HG03442 (cell line): Measurements from ENCODE around the gene TBKBP1.

Experiments used
- ATAC-seq: cut with Tn5 transposase; IDR thresholded peaks from one replicate; pipeline ENCODE4 v1.9.1; 2021; ENCODE audit warnings: mild to moderate bottlenecking, moderate library complexity; ENCODE audit not compliant: unreplicated experiment

The TBKBP1 gene

DNA sequence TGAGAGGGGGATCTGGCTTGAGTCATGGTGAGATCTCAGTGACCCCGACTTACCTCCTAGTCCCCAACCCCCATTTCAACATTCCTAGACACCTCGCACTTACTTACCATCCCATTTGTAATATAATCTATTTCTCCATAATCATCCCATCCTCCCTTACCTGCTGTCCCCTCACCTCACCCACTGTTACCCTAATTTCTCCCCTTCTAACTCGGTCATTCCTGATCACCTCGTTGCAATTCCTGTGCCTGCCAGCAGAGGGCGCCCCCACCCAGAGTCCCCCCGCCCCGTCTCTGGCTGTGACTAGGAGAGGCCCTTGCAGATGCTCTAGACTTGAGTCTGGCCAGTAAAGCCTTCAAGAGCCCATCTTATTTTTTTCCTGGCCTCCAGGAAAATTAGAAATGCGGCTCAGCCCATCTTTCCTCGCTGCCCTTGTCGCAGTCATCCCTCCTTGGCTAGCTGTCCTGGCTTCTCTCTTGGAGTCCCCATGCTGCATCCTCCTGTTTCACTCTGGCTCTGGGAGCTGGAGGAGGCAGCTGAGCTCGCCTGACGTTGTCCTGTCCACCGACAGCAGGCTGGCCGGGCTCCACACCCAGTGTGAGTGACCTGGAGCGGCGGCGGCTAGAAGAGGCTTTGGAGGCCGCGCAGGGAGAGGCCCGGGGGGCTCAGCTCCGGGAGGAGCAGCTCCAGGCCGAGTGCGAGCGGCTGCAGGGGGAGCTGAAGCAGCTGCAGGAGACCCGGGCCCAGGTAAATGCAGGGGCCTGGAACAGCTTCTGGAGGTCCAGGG, 5.0 kb downstream of the TBKBP1 start:
- ATAC-seq: no peak

DNA sequence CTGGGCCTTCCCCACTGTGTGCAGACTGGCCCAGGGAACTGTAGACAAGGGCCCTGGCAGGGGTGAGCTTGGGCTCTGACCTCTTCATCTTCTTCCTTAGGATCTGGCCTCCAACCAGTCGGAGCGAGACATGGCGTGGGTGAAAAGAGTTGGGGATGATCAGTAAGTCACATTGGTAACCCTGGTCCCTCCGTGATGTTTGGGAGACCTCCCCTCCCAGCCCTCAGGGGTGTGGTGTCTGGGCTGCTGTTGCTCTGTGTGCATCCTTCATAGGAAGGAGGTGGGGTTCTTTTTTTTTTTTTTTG, 5.5 kb downstream of the TBKBP1 start:
- no peak for ATAC-seq

DNA sequence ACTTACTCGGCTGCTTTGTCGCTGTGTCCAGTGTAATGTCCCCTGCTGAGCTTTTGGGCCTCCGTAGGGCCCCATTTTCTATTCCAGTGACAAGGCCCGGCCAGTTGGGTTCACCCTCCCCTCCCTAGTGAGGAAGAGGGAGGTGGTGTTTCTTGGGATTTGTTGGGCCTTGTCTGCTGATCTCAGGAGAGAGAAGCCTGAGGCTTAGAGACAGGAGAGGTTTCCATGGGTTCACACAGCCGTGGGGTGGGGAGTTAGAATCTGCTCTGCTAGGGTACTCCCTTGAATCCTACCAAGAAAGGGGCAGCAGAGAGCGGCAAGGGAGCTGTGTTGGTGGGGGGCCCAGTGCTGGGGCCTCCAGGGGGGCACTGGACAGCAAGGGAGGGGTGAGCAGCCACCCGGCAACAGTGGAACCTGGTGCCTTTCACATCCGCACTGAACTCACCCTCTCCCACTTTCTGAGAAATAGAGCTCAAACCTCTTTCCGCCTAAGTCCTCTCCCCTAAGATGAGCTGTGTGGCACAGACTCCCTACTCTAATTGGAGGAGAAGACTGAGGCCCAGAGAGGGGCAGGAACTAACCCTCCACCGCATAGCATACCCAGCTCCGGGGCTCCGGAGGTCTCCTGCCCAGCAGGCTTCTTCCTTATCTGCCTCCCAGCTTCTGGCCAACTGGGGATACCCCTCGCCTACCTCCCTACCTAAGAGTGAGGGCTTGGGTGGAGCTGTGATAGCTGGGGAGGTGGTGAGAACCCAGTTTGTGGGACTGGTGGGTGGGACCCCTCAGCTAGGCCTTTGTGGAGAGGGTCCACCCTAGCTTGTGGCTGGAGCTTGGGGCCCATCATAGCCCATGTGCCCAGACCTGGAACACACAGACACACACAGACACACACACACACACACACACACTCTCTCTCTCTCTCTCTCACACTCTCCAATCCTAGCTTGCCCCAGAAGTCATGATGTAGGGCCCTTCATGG, 6.8 kb downstream of the TBKBP1 start:
- ATAC-seq: no peak

DNA sequence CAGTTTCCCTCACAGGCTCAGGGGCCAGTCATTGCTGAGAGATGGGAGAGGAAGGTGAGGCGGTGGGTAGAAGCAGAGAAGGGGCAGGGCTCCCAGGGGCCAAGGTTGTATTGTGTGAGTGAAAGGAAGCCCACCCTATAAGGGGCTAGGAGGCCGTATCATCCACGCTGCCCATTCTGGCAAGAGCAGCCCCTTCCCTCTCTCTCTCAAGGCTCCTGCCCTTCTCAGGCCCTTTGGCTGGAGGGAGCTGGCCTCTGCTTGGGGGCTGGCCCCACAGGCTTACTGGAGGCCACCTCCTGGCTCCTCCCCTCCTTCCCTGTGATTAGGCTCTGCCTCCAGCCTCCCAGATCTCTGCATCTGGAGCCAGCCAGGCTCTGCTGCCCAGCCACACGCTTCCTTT, 7.6 kb downstream of the TBKBP1 start:
- ATAC-seq: no peak

DNA sequence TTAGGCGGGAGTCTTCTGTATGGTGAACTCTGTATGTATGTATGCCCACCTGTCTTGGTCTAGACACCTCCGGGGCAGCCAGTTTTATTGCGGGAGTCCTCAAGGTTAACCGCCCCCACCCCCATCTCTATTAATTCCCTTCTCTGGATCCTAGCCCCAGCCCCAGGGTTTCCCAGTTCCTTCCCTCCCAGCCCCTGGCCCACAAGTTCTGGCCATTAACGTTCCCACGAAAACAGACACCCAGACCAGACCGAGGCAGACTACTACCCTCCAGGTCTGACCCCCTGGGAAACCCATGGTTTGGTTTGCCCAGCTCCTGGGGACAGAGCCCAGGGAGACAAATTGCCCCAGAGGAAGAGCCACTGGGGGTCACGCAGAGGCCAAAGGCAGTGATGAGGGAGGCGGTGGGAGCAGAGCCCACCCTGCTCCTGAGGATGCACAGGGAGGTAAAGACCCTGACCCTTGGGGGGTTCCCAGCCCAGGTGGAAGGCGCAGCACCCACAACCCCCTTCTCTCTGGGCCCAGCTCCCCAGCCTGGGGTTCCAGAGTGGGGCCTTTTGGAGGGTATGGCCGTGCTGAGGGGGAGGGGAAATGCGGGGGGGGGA, 8.5 kb downstream of the TBKBP1 start:
- ATAC-seq: no peak

DNA sequence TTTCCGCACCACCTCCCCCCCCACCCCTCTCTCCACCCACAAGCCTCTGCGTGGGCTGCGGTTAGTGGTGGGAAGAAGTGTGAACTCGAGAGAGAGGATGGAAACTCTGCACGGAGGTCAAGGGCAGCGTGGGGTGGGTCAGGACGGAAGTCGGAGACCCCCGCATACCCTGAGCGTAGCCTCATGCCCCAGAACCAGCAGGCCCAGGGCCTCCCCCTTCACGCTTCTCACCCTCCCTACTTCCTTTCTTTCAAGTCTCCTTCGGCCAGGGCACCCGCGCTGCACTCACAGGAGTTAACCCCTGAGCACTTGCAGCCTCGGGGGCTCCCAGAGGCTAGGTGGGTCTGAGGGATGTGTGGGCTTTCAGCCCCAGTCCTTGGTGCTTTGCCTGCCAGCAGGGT, 9.2 kb downstream of the TBKBP1 start:
- no peak for ATAC-seq

DNA sequence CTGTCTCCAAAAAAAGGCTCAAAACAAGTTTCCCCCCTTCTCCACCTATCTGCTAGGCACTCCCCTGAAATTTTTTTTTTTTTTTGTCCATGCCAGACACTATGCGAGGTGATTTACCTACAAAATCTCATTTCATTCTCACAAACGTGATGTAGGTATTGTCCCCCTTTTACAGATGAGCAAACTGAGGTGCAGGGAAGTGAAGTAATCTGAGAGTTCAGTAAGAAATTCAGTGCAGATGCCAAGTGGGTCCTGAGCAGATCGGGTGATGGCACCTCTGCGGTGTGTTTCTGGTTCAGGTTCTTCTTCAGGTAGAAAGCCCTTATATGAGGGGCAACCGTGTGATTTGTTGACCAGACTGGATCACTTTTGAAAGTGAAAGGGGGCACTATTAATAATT, 9.7 kb downstream of the TBKBP1 start:
- no peak for ATAC-seq

DNA sequence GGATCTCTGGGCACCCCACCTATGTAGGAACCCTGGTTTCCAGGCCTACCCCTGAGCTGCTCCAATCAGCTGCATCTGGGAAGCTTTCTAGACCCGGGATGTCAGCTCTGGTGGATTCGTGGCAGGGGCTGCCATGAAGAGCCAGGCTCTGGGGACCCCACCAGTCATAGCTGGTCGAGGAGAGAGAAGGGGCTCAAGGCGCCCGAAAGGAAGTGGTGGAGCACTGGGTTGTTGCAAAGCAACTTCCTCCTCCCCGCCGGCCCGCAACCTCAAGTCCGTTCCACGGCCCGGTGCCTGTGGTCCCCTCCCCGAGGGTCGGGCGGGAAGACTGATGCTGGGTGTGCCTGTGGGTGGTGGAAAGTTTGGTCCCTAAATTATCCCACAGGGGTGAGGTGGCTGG, 10.2 kb downstream of the TBKBP1 start:
- ATAC-seq: no peak

DNA sequence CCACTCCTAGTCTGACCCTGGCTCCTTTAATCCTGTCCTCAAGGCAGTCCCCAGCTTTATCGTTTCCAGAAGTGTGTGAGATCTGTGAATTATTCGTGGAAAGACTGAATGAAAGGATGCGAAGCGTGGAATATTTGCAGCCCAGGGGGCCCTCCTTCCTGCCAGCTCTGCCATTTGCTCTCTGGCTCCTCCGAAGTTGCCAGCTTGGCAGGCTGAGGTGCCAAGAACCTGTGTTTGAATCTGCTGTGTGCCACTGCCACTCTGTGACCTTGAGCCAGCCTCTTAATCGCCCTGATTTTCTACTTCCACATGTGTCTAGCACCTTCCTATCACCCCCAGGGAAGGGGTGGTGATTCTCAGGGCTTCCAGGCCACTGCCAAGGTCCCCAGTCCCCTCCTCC, 10.8 kb downstream of the TBKBP1 start:
- ATAC-seq: no peak

DNA sequence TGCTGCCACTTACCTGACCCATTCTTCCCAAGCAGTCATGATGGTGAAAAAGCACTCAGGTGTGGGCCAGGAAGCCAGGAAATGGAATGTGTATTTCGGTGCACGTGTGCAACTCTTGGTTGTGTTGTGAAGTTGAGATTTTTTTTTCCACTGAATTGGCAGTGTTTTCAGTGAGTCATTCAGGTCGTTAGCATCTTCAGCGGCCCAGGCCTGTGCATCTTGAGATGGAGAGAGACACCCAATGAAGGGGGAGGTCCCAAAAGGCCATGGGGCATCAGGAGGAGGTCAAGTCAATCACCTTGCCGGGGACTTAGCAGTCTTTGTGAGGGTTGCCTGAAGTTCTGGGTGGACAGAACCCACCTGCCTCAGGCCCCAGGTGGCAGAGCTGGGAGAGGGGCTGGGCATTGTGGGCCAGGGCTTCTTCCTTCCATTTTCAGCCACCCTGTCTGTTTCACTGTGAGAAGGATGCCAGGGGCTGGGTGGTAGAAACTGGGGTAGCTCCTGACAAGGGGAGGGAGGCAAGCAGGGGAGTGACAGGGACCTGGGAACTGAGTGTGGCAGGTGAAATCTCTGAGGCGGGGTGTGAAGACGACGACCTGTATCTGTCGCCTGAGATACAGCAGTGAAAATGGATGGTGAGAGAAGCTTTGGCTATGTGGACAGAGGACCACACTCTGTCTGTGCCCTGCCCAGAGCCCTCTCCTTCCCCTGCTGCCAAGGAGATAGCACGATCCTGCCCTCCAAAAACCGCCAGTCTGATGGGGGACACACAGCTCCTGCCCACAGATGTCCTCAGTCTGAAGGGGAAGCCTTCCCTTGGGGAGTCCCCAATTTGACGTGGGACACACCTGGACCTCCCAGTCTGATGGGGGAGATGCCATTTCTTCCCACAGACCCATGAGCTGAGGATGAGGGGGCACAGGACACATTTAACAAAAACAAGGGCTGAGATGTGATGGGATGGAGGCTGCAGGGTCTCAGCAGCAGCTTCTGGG, 11.9 kb downstream of the TBKBP1 start:
- ATAC-seq: no peak

DNA sequence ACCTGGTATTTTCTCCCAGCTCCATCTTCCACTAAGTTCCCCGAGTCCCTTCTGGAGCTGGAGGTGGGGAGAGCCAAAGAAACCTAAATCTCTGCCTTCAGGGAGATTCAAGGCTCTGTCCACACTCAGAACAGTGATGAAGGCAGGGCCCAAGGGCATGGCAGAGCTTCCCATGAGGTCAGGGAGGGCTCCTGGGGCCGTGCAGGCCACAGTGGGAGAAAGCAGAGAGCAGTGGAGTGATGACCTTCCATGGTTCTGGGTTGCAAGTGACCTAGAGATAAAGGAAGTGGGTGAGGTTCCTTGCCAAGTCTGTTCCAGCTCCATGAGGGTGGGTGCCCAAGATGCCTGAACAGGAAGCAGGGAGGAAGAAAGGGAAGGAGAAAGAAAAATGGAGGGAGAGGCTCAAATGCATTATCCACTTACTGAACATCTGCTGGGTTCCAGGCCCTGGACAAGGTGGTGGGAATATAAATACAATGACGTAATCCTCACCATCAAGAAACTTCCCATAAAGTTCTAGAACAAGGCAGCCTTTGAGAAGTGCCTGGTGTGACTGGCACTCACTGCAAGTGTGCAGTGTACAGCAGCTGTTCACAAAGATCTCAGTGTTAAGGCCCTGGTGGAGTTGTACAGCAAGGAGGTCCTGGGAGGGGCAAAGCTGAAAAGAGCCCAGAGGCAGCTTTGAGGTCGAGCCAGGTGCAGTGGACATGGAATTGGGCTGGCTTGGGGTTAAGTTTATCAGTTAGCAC, 13.3 kb downstream of the TBKBP1 start:
- ATAC-seq: no peak

DNA sequence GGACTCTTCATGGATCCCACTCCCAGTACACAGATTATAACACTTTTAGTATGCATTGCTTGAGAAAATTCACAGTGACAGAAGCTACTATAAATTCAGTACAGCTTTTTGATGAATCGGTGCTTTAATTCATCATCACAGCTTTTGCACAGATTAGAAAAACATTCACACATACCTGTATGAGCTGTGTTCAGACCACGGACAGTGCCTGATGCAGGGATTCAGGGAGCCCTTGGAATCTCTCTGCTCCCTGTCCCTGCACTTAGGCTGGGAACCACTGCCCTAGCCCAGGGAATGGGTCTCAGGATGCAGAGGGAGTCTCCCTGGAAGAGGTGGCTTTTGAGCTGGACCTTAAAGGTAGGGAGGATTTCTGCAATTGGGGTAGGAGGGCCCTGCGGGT, 13.9 kb downstream of the TBKBP1 start:
- ATAC-seq: no peak

DNA sequence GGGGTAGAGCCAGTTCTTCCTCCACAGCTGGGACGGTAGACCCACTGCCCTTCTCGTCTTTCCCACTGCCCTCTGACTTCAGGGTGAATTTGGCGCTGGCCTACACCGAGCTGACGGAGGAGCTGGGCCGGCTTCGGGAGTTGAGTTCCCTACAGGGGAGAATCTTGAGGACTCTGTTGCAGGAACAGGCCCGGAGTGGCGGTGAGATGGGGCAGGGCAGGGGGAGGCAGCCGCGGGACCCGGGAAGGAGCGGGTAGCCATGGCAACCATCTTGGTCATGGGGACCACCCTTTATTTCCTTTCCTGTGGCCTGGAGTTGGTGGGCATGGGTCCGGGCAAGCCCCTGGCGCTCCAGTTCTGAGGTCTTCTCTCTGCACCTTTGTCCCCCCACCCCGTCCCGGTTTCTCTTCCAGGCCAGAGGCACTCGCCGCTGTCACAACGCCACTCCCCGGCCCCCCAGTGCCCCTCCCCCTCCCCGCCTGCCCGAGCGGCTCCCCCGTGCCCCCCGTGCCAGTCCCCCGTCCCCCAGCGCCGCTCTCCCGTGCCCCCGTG, 14.4 kb downstream of the TBKBP1 start:
- ATAC-seq: no peak

DNA sequence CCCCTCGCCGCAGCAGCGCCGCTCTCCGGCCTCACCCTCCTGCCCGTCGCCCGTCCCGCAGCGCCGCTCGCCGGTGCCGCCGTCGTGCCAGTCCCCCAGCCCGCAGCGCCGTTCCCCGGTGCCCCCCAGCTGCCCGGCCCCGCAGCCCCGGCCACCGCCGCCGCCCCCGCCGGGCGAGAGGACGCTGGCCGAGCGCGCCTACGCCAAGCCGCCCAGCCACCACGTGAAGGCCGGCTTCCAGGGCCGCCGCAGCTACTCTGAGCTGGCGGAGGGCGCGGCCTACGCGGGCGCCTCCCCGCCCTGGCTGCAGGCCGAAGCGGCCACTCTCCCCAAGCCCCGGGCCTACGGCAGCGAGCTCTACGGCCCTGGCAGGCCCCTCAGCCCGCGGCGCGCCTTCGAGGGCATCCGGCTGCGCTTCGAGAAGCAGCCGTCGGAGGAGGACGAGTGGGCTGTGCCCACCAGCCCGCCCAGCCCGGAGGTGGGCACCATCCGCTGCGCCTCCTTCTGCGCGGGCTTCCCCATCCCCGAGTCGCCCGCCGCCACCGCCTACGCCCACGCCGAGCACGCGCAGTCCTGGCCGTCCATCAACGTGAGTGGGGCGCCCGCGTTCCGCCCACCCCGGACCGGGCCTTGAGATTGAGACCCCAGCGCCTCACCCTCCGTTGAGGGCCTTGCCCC, 15.0 kb downstream of the TBKBP1 start:
- no peak for ATAC-seq

DNA sequence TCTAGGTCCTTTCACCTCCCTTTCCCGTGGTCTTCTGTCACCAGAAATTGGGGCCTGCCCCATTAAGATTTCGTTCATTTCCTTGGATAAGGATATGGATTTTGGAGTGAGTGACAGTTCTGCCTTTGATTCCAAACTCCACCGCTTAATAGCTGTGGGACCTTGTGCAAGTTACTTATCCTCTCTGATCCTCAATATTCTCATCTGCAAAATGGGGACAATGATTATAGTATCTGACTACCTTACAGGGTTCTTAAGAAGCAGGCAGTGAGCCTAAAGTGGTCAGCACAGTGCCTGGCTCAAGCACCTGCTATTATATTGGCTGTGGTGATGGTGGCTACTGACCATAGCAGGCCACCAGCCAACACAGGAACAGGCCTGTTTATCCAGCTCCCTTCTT, 15.6 kb downstream of the TBKBP1 start:
- ATAC-seq: no peak

DNA sequence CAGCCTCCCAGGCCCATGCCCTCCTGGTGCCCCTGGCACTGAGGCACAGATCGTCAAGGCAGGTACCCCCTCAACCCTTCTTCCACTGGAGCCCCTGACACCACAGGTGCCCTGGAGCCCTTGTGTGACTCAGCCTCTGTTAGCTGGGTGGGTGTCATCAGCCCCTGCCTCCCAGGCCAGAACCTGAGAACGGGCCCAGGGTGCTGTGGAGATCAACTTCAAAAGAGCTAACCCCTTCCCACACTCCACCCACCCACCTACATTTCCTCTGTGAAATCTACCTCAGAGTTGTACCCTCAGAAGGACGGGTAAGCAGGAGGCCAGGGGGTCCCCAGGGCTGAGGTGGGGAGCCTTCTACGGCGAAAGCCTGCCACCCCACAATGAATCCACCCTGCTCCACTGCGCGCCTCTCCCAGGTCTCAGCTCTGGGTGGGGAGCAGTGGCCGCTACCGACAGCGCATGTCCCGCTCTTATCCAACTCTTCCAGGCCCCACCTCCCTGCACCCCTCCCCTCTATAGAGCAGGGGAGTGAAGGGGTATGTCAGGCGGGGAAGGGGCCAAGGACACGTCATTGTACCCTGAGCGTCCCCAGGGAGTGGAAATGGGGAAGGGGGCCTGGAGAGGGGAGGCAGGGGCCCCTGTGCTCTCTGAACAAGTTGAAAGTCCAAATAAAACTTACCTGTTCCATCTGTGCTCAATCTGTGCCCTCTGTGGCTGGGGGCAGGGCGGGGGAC, 17.6 kb downstream of the TBKBP1 start:
- ATAC-seq: no peak

DNA sequence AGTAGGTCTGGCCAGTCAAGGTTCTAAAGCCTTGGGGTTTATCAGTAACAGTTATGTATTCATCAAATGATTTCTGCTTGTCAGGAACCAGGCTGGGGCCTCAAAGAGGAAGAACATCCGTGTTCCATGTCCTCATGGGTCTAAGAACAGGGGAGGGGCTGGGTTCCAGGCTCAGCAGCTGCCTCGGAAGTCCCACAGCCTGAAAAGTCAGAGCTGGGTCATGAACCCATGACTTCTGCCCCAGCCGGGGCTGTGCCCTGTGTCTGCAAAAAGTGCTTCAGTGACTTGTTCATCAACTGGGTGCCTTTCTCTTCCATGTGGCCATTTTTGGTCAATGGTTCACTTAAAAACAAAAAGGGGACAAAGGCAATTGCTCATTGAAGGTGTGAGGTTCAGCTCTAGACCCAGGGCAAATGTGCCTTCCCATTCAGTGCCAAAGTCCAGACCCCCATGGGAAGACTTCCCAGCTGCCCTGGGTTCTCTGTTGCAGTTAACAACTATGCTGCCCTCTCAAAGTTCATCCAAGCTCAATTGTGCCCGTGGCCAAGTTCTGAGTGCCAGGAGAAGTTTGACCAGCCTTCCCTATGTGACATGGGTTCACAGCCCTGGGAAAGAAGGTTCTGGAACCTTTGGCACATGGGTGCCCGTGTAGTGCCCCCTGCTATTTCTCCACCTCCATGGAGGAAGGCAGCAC, 18.5 kb downstream of the TBKBP1 start:
- ATAC-seq: no peak
